Measurements from ENCODE around the gene UNC79. TPM values are rescaled to one million over a fixed set of nuclear protein-coding genes. Genes with fewer than 3 reads are reported as not detected.

Gene UNC79
- total RNA-seq, 1 donor from 2014 or later: 2.2 TPM

GRCh38 chr14:93536945-93537344, 106.2 kb downstream of the UNC79 start:
- Histone ChIP-seq H3K9me3 (ENCODE audit: low read depth) (no peaks in the 10 kb centered on the region), H3K27ac (no peak overlapping the region), H3K4me1 (no peaks in the 10 kb centered on the region), H4K20me1 (ENCODE audit: low read depth) (no peaks in the 10 kb centered on the region), H2AFZ (replicated peaks) (no peak overlapping the region), H3K27me3 (no peaks in the 10 kb centered on the region), H3K4me2 (no peak overlapping the region), H3F3A (ENCODE audit: low read depth) (no peaks in the 10 kb centered on the region), H3K36me3 (no peaks in the 10 kb centered on the region), H3K79me2 (ENCODE audit: low read depth) (no peaks in the 10 kb centered on the region), H3K9ac (no peak overlapping the region), H3K4me3 (no peak overlapping the region)
- Mint-ChIP-seq H3K27me3 (ENCODE audit: insufficient read depth, low read depth) (no peaks in the 10 kb centered on the region), H3K4me1 (no peaks in the 10 kb centered on the region), H3K9me3 (no peaks in the 10 kb centered on the region), H3K27ac (no peak overlapping the region), H3K36me3 (no peaks in the 10 kb centered on the region), H3K4me3 (no peak overlapping the region)
- TF ChIP-seq EZH2phosphoT487 (IDR thresholded peaks at IDR 0.05): no peak
- TF ChIP-seq, protein P1, sequence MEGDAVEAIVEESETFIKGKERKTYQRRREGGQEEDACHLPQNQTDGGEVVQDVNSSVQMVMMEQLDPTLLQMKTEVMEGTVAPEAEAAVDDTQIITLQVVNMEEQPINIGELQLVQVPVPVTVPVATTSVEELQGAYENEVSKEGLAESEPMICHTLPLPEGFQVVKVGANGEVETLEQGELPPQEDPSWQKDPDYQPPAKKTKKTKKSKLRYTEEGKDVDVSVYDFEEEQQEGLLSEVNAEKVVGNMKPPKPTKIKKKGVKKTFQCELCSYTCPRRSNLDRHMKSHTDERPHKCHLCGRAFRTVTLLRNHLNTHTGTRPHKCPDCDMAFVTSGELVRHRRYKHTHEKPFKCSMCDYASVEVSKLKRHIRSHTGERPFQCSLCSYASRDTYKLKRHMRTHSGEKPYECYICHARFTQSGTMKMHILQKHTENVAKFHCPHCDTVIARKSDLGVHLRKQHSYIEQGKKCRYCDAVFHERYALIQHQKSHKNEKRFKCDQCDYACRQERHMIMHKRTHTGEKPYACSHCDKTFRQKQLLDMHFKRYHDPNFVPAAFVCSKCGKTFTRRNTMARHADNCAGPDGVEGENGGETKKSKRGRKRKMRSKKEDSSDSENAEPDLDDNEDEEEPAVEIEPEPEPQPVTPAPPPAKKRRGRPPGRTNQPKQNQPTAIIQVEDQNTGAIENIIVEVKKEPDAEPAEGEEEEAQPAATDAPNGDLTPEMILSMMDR (IDR thresholded peaks at IDR 0.05): peak; percentile 58
- no peak for TF ChIP-seq EZH2 (IDR thresholded peaks at IDR 0.05)
- DNase-seq (ENCODE audit: low spot score): peak; percentile 68

DNA sequence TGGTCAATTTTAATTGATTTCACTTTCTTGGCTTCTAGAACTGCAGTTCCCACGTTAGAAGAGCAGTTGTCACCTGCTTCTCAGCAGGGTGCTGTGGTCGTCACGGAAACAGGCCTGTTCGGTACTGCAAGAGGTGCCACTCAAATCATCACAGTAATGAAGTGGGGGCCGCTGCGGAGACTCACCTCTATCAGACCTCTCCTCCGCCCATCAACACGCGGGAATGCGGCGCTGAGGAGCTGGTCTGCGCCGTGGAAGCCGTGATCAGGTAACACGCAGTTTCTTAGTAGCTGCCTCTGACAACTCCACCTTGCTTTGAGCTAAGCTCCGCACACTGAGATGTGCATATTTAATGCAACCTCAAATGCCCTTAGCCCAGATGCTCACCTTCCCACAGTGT, 107.2 kb downstream of the UNC79 start:
- no peaks in the 10 kb centered on the region for H4K20me1 ChIP-seq (ENCODE audit: low read depth)
- H3K4me3 ChIP-seq: no peak overlapping the region
- TF ChIP-seq, protein P1 (IDR thresholded peaks at IDR 0.05): no peak
- TF ChIP-seq EZH2 (IDR thresholded peaks at IDR 0.05) (no peak), EZH2phosphoT487 (IDR thresholded peaks at IDR 0.05) (no peak)
- no peaks in the 10 kb centered on the region for H3F3A ChIP-seq (ENCODE audit: low read depth)
- H3K9ac ChIP-seq: no peak overlapping the region
- no peaks in the 10 kb centered on the region for H3K9me3 Mint-ChIP-seq
- no peaks in the 10 kb centered on the region for H3K27me3 Mint-ChIP-seq (ENCODE audit: insufficient read depth, low read depth)
- no peaks in the 10 kb centered on the region for H3K4me1 ChIP-seq
- no peak overlapping the region for H3K4me3 Mint-ChIP-seq
- H3K4me1 Mint-ChIP-seq: no peaks in the 10 kb centered on the region
- H3K4me2 ChIP-seq: no peak overlapping the region
- H3K79me2 ChIP-seq (ENCODE audit: low read depth): no peaks in the 10 kb centered on the region
- H3K27ac Mint-ChIP-seq: no peak overlapping the region
- H2AFZ ChIP-seq (replicated peaks): no peak overlapping the region
- no peaks in the 10 kb centered on the region for H3K9me3 ChIP-seq (ENCODE audit: low read depth)
- H3K27ac ChIP-seq: no peak overlapping the region
- DNase-seq (ENCODE audit: low spot score): no peak
- H3K36me3 ChIP-seq: no peaks in the 10 kb centered on the region
- no peaks in the 10 kb centered on the region for H3K27me3 ChIP-seq
- no peaks in the 10 kb centered on the region for H3K36me3 Mint-ChIP-seq

- Histone ChIP-seq H3F3A (ENCODE audit: low read depth) (no peaks in the 10 kb centered on the region), H3K27ac (no peak overlapping the region), H3K27me3 (no peaks in the 10 kb centered on the region), H3K79me2 (ENCODE audit: low read depth) (no peaks in the 10 kb centered on the region), H3K4me2 (no peak overlapping the region), H4K20me1 (ENCODE audit: low read depth) (no peaks in the 10 kb centered on the region), H3K36me3 (no peaks in the 10 kb centered on the region), H3K9me3 (ENCODE audit: low read depth) (no peaks in the 10 kb centered on the region), H3K4me3 (no peak overlapping the region), H3K4me1 (no peaks in the 10 kb centered on the region), H2AFZ (replicated peaks) (no peak overlapping the region), H3K9ac (no peak overlapping the region)
- no peaks in the 10 kb centered on the region for H3K4me1 Mint-ChIP-seq
- H3K27ac Mint-ChIP-seq: no peak overlapping the region
- H3K36me3 Mint-ChIP-seq: no peaks in the 10 kb centered on the region
- H3K9me3 Mint-ChIP-seq: no peaks in the 10 kb centered on the region
- H3K4me3 Mint-ChIP-seq: no peak overlapping the region
- no peak for TF ChIP-seq EZH2 (IDR thresholded peaks at IDR 0.05)
- TF ChIP-seq, protein P1 (IDR thresholded peaks at IDR 0.05): no peak
- no peak for TF ChIP-seq EZH2phosphoT487 (IDR thresholded peaks at IDR 0.05)
- H3K27me3 Mint-ChIP-seq (ENCODE audit: insufficient read depth, low read depth): no peaks in the 10 kb centered on the region
- peak; percentile 21 for DNase-seq (ENCODE audit: low spot score)
Measured at GRCh38 chr14:93538413-93538812, 107.7 kb downstream of the UNC79 start.
